ENCODE results near the gene PAFAH1B2.

Gene PAFAH1B2

DNA sequence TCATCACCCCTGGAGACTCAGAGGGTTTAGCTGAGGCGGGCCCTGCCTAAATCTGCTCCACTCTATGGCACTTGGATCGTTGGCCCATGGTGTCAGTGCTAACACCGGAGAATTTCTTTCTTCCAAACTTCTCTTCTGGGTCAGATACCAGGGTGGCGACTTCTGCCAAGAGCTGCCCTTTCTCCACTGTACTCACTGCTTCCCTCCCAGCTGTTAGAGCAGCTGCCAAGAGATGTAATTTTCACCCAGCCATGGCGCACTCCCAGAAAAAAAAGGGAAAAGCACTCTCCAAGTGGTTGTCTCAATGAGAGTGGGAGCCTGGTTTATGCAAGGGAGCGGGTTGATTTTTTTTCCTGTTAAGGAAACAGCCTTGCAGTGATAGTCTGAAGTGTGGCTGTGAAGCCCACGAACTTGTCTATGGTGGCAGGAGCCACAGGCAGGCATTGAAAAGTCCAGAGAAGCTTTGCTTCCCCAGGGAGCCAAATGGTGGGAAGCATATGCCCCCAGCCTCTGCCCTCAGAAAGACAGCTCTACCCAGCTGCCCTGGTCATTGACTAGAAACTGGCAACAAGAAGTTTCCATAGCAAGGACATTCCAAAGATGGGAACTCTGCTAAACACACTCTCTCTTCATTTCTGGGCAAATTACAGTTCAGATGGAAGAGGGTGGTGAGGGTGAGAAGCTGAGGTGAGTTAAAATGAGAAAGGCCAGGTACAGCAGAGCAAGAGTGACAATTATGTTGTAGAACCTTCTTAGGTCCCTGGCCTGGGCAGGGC lies 77.1 kb downstream of the PAFAH1B2 start:
- DNase-seq (ENCODE audit: low read depth in 2 of 2), result no peak

DNA sequence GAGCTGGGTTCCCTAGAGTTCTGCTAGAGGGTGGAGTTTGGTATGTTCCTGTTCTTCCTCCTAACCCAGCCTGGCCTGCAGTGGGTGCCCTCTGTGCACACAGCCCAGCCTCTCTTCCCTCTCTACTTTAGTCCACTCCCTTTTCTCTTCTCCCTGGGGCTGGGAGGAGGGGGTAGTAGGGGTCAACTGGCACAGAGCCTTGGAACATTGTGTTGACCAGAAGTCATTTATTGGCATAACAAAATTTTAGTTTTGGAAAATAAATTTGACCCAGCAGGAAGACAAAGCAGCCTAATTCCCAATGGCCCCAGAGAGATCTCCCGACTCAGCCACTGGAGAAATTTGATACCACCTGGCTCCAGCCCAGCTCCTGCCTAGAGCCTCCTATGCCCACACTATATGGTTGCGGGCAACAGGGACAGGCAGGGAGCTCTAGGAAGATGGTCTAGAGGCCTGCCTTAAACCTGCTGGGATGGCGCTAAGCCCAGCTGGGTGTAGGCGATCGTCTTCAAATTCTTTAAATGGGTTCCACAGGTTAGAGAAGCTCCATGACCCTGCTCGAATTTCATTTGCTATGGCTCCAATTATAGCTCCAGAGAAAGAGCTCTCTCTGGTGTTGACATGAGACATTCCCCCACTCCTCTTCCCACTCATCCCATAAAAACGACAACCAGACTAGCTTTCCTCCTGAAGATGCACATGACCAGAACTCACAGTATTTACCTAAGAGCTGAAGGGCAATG lies 77.9 kb downstream of the PAFAH1B2 start:
- DNase-seq (ENCODE audit: low read depth in 2 of 2), result no peak

DNA sequence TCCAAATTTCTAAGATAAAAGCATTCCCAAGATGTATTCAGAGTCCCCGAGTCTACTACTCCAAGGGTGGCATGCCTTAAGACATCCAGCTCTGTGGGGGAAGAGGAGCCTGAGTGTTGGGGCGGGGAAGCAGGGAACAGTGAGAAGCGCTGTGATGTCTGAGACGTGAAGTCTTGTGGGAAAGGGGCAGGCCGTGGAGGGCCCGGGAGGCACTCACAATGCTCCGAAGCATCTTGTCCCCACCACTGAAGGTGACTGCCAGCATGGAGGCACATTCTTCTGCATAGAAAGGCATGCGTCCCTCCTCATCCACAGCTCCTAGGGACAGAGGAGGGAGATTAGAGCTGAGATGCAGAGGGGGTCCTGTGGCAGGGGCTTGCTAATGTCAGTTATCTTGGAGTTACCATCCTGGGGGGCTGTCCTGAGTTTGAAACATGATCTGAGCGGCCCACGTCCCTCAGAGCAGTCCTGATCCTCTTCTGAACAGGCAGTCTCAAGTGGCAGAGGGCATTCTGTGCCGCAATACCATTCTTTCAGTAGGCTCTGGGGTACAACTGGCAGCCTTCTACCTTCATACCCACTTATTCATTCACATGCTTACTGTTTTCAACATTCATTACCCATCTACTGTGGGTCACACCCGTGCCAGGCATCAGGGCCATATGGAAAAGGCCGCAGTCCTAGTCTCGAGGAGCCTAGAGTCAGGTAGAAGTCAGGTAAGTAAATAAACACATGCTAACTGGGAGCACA lies 79.1 kb downstream of the PAFAH1B2 start:
- no peak for DNase-seq (ENCODE audit: low read depth in 2 of 2)

DNA sequence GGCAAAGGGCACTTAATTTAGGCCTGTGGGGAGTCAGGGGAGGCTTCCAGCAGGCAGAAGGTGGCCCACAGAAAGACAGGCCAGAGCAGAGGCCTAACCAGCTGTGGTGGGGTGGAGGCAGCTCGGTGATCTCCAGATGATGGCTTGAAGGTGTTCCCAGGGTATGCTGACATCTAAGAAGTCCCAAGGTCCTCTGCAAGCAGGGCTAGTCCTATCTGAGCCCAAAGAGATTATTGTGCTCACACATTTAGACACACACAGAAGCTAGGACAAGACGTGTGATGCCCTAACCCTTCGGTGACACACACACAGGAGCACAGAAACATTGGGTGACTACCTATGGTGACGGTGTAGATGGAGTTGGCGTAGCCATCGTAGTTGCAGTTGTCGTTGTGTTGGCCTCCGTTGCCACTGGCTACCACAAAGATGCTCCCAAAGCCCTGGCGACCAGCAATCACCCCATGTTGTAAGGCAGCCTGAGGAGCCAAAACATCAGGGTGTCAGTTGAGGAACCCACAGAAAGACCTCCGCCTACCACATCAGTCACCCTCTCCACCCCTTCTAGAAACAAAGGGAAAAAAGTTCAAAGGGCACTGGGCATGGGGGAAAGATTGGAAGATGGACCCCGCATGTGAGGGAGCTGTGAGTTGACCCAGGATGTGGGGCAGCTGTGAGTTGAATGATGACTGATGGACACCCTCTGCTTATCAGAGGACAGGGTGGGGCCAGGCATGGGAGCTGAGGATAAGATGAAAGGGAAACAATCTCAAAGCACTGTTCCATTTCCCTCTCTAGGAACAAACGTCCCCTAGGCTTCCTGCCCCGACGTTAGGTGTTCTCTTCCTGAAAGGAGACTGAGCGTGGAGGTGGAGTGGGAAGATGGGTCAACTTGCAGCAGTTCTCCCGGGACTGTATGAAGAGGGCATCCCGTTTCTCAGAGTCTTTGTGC lies 79.9 kb downstream of the PAFAH1B2 start:
- no peak for DNase-seq (ENCODE audit: low read depth in 2 of 2)

DNA sequence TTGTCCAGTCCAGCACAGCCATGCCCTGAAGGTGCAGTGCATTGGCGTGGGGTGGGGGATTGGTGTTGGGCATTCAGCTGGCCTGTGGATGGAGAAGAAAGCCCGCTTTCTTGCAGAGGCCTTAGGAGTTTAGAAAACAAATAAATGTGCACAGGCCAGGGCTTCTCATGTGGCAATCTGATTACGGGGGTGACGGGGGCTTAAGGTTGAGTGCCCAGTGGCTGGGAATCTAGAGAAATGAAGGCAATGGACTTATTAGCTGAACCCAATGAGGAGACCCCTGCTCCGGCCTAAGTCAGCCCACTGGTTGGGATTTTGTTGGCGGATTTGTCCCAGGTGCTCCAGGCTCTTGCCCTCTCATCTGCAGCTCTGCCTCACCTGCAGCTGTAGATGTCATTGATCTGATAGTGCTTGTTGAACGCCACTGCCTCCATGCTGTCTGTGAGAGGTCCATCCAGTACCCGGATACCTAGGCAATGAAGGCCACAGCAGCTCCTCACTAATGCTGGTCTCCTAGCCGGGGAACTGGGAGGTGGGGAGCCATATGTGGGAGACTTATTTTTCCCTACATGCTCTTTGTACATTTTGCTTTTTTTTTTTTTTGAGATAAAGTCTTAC lies 81.6 kb downstream of the PAFAH1B2 start:
- DNase-seq (ENCODE audit: low read depth in 2 of 2), result no peak
